ENCODE measurements around the gene IL25. TPM values are rescaled to one million over a fixed set of nuclear protein-coding genes. Genes with fewer than 3 reads are reported as not detected.

The IL25 gene
- total and polyA plus RNA-seq, 2 of the 13 experiments (the other 11 are each of a cell fraction or from before 2014, with no cell fraction given), result not detected

DNA sequence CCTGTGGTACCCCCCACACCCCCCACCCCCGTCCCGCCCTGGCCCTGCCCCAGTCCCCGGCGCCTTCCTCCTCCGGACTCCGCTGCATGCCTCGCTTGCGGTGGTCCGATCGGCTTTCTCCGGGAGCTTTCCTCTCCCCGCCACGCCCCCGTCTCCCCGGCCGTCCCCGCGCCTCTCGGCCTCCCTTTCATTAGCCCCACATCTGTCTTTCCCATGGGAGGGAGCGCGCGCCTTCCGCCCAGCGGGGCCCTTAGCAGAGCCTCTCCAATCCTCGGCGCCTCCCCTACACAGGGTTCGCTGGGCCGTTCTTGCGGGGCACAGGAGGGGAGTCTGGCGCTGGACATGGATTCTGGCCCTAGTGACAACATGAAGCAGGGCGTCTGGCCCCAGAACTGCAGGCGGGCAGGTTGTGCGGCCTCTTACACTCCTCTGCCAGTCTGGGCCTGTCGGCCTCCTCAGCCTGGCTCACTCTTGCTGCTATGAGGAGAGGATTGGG lies 6.1 kb upstream of the IL25 start (continued):
- TF ChIP-seq ZNF414 (CRISPR knock-in tag; IDR thresholded peaks at IDR 0.05), result no peak
- TF ChIP-seq KDM1A (CRISPR knock-in tag; IDR thresholded peaks at IDR 0.05), result no peak
- no peak for TF ChIP-seq STAT5B (CRISPR knock-in tag; IDR thresholded peaks at IDR 0.05)
- TF ChIP-seq, protein P1, sequence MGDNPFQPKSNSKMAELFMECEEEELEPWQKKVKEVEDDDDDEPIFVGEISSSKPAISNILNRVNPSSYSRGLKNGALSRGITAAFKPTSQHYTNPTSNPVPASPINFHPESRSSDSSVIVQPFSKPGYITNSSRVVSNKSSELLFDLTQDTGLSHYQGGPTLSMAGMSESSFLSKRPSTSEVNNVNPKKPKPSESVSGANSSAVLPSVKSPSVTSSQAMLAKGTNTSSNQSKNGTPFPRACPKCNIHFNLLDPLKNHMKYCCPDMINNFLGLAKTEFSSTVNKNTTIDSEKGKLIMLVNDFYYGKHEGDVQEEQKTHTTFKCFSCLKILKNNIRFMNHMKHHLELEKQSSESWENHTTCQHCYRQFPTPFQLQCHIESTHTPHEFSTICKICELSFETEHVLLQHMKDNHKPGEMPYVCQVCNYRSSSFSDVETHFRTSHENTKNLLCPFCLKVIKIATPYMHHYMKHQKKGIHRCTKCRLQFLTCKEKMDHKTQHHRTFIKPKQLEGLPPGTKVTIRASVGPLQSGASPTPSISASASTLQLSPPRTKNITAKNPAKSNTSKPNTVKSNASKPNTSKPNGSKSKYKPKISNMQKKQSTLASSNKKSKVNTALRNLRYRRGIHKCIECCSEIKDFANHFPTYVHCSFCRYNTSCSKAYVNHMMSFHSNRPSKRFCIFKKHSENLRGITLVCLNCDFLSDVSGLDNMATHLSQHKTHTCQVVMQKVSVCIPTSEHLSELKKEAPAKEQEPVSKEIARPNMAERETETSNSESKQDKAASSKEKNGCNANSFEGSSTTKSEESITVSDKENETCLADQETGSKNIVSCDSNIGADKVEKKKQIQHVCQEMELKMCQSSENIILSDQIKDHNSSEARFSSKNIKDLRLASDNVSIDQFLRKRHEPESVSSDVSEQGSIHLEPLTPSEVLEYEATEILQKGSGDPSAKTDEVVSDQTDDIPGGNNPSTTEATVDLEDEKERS (CRISPR knock-in tag; IDR thresholded peaks at IDR 0.05), result no peak
- TF ChIP-seq TBP (CRISPR knock-in tag; IDR thresholded peaks at IDR 0.05), result no peak
- TF ChIP-seq NONO (IDR thresholded peaks at IDR 0.05), result no peak
- no peak for TF ChIP-seq NONO (CRISPR knock-in tag; conservative IDR thresholded peaks at IDR 0.05)
- TF ChIP-seq ZMYM4 (CRISPR knock-in tag; IDR thresholded peaks at IDR 0.05), result no peak
- no peak for TF ChIP-seq ZNF124 (CRISPR knock-in tag; IDR thresholded peaks at IDR 0.05)
- no peak for TF ChIP-seq ZNF530 (CRISPR knock-in tag; IDR thresholded peaks at IDR 0.05; ENCODE audit: low read depth)
- TF ChIP-seq SKI (IDR thresholded peaks at IDR 0.05; ENCODE audit: partially characterized antibody), result no peak

- Histone ChIP-seq H2AFZ (ENCODE audit: low read length) (no peak overlapping the region), H3K27ac (ENCODE audit: extremely low read length, insufficient read depth, low read length) (no peak overlapping the region), H3K27me3 (ENCODE audit: control insufficient read depth in 1 of 2, insufficient read depth in 2 of 2, low read length in 2 of 2) (peaks cover 27 to 89% of the 10 kb centered on the region in 2 experiments), H3K9me3 (ENCODE audit: low read length) (no peaks in the 10 kb centered on the region), H3K79me2 (ENCODE audit: insufficient read depth, low read length) (no peaks in the 10 kb centered on the region), H3K4me2 (ENCODE audit: low read depth, low read length) (no peak overlapping the region), H4K20me1 (ENCODE audit: insufficient read depth, low read length) (no peaks in the 10 kb centered on the region), H3K9ac (ENCODE audit: insufficient read depth, low read depth, low read length) (no peak overlapping the region), H3K4me1 (ENCODE audit: insufficient read depth, low read length) (no peaks in the 10 kb centered on the region), H3K36me3 (replicated peaks in 1 of 2; ENCODE audit: control insufficient read depth in 1 of 2, insufficient read depth in 2 of 2, low read length in 2 of 2) (no peaks in the 10 kb centered on the region), H3K4me3 (replicated peaks in 1 of 3; ENCODE audit: insufficient read depth in 1 of 3, low read depth in 2 of 3, low read length in 3 of 3) (no peak overlapping the region)
- CTCF ChIA-PET (ENCODE audit: low intra/inter-chr PET ratio, low total read pairs), result no interaction called here
- in situ Hi-C loops (cut with HindIII; ENCODE audit: extremely low pct_ligation_motif_present, low pct_unique_long_range_greater_than_20kb), result no loop called here
- no peak for ATAC-seq
- BruUV-seq (replicated peaks), result no TSS peak
- POLR2A ChIA-PET, result no interaction called here
- intact Hi-C loops (cut with micrococcal nuclease; ENCODE audit: unreplicated experiment), result no loop called here
- WGBS (ENCODE audit: low lambda C conversion rate), result 0% methylated on average over 1 of the region's 1 CpG
- FAIRE-seq, result no peak
- no peak for DNase-seq (ENCODE audit: low spot score)
- TF ChIP-seq, protein P2, sequence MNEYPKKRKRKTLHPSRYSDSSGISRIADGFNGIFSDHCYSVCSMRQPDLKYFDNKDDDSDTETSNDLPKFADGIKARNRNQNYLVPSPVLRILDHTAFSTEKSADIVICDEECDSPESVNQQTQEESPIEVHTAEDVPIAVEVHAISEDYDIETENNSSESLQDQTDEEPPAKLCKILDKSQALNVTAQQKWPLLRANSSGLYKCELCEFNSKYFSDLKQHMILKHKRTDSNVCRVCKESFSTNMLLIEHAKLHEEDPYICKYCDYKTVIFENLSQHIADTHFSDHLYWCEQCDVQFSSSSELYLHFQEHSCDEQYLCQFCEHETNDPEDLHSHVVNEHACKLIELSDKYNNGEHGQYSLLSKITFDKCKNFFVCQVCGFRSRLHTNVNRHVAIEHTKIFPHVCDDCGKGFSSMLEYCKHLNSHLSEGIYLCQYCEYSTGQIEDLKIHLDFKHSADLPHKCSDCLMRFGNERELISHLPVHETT (CRISPR knock-in tag; conservative IDR thresholded peaks at IDR 0.05), result no peak
- TF ChIP-seq GMEB1 (CRISPR knock-in tag; IDR thresholded peaks at IDR 0.05; ENCODE audit: borderline replicate concordance) (no peak), PBX3 (CRISPR knock-in tag; IDR thresholded peaks at IDR 0.05; ENCODE audit: borderline replicate concordance) (no peak)
Observed at GRCh38 chr14:23370221-23370620, 2.4 kb upstream of the IL25 start.

Data from HepG2 (cell line).